Measurements from ENCODE around the gene STARD8.
"Not testable (repeated sequence)": the region's sequence is repeated elsewhere in the genome, so short reads cannot be mapped to it uniquely, and the experiment has no call there.

The STARD8 gene

DNA sequence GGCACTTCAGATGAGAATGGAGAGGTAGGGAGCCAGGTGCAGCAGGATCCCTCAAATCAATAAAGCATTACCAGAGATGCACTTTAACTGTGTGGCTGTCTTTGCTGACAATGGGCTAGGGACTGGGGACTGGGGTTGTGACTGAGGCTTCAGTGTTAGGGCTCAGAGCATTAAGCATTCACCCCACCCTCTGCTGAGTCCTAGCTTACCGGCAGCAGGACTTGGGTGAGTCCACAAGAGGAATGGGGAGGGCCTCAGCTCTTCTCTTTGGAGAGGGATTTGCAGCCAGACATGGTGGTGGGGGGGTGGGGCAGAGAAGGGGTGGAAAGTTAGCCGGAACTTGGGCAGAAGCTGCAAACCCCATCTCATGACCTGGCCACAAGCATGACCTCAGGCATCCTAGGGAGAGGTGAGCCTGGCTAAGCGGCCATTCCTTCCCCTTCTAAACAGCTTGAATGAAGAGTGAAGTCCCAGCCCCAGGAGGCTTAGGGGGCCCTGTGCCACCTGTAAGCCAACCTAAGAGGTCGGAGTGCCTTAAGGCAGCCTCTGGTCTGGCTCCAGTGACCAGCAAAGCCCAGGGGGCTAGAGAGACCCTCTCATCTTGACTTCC lies 78.4 kb downstream of the STARD8 start:
- H3K27ac Mint-ChIP-seq = no peak overlapping the region
- no peaks in the 10 kb centered on the region for H3K9me3 Mint-ChIP-seq
- H3K4me1 Mint-ChIP-seq (ENCODE audit: low read depth) = no peaks in the 10 kb centered on the region
- H3K27me3 Mint-ChIP-seq = no peaks in the 10 kb centered on the region
- no peaks in the 10 kb centered on the region for H3K36me3 Mint-ChIP-seq (ENCODE audit: low read depth)
- H3K4me3 Mint-ChIP-seq = no peak overlapping the region

DNA sequence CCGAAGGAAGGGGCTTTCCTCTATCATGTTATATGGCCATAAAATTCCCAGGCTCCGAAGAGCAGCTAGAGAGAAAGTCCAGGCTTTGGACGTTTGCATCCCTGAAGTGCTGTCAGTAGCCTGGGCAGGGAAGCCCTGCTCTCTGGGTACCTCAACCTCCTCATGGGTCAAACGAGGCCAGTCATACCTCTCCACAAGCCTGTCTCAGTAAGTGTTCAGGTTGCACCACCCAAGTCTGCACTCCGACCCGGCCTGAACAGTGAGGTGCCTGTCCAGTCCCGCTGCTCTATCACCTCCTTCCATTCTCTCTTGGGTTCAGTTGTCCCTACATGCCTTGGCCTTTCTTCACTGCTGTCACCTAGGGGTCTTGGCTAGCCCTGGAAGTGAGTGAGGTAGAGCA lies 78.9 kb downstream of the STARD8 start:
- Mint-ChIP-seq H3K27ac (no peak overlapping the region), H3K27me3 (no peaks in the 10 kb centered on the region), H3K36me3 (ENCODE audit: low read depth) (no peaks in the 10 kb centered on the region), H3K4me3 (no peak overlapping the region), H3K4me1 (ENCODE audit: low read depth) (no peaks in the 10 kb centered on the region), H3K9me3 (no peaks in the 10 kb centered on the region)

DNA sequence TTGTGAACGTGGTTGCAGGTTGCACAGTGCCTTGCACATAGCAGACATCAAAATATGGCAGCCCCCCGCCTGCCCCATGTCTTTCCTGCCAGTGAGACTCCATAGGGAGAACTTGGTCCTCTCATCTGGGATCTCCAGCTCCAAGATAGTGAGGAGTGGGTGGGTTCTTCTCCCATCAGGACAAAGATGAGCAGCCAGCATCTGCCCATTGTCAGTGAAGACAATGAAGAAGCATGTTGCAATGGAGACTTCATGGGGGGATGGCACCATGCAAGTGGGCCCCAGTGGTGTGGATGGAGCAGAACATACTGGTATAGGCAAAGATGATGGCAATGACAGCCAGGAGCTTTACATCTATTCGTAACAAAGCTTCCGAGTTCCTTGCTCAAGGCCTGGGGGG lies 80.2 kb downstream of the STARD8 start:
- no peaks in the 10 kb centered on the region for H3K36me3 Mint-ChIP-seq (ENCODE audit: low read depth)
- H3K4me3 Mint-ChIP-seq = no peak overlapping the region
- H3K27ac Mint-ChIP-seq = no peak overlapping the region
- no peaks in the 10 kb centered on the region for H3K9me3 Mint-ChIP-seq
- no peaks in the 10 kb centered on the region for H3K4me1 Mint-ChIP-seq (ENCODE audit: low read depth)
- H3K27me3 Mint-ChIP-seq = no peaks in the 10 kb centered on the region

DNA sequence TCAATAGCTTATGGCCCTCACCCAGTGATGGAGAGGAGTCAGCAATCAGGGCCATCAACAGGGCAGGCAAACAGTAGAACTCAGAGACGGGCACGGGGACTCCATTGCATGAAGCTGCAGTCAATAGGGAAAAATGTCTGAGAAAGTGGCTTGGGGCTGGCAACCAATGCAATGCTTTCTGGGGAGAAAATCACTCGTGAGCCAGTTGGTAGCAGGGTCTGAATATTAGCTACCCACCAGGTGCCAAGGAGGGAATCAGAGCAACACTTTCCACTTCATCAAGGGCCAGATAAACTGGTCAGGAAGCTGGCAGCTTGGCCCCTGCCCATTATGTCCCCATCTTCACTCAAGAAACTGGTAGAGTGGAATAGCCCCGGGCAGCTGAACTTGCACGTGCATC lies 80.7 kb downstream of the STARD8 start:
- no peaks in the 10 kb centered on the region for H3K27me3 Mint-ChIP-seq
- no peaks in the 10 kb centered on the region for H3K36me3 Mint-ChIP-seq (ENCODE audit: low read depth)
- H3K4me3 Mint-ChIP-seq = no peak overlapping the region
- H3K4me1 Mint-ChIP-seq (ENCODE audit: low read depth) = no peaks in the 10 kb centered on the region
- H3K9me3 Mint-ChIP-seq = no peaks in the 10 kb centered on the region
- no peak overlapping the region for H3K27ac Mint-ChIP-seq

DNA sequence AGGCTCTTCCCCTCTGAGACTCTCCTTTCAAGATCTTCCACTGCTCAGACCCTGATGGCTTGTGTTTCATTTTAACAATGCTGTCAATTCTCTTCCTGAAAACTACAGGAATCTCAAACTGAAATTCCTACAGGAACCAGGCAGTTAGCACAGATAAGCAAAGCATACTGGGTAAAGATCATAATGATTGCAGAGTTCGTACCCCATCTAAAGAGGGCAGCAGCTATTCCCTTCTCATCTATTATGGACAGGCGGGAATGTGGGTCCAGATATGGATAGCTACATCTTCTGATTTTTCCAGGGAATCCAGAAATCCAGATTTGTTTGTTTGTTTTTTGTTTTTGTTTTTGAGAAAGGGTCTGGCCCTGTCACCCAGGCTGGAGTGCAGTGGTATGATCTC lies 83.8 kb downstream of the STARD8 start:
- H3K4me3 Mint-ChIP-seq = no peak overlapping the region
- H3K36me3 Mint-ChIP-seq (ENCODE audit: low read depth) = no peaks in the 10 kb centered on the region
- H3K27me3 Mint-ChIP-seq = peaks cover 9% of the 10 kb centered on the region
- no peak overlapping the region for H3K27ac Mint-ChIP-seq
- no peaks in the 10 kb centered on the region for H3K4me1 Mint-ChIP-seq (ENCODE audit: low read depth)
- H3K9me3 Mint-ChIP-seq = no peaks in the 10 kb centered on the region

DNA sequence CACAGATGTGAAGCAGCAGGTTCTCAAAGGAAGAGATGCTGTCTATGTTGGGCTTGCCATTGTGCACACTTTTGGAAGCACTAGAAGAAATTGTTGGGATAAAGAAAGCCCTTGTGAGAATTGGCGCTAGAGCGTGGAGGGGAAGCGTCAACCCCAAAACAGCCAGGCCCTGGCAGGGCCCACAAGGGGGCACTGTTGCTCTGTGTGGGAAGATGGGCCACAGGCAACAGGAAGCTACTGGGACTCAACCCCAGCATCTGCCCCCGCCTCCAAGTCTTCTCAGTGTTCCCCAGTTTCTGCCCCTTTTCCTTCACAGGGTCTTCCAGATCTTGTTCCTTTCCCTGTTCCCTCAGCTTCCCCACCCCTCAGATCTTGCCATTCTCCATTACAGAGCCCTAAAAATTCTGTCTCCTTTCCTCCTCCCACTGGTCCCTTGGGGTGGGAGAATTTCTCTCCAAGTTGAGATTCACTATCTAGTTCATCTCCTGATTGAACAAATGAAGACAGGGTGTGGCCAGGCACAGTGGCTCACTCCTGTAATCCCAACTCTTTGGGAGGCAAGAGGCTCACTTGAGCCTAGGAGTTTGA lies 85.5 kb downstream of the STARD8 start:
- no peak overlapping the region for H3K27ac Mint-ChIP-seq
- no peaks in the 10 kb centered on the region for H3K9me3 Mint-ChIP-seq
- H3K36me3 Mint-ChIP-seq (ENCODE audit: low read depth) = no peaks in the 10 kb centered on the region
- no peaks in the 10 kb centered on the region for H3K4me1 Mint-ChIP-seq (ENCODE audit: low read depth)
- peaks cover 9% of the 10 kb centered on the region for H3K27me3 Mint-ChIP-seq
- no peak overlapping the region for H3K4me3 Mint-ChIP-seq

DNA sequence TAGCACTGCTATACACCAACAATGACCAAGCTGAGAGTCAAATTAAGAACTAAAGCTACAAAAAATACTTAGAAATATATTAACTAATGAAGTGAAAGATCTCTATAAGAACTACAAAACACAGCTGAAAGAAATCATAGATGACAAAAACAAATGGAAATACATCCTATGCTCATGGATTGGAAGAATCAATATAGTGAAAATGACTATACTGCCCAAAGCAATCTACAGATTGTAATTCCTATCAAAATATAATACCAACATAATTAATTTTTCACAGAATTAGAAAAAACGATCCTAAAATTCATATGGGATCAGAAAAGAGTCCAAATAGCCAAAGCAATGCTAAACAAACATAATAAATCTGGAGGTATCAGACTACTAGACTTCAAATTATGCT lies 87.8 kb downstream of the STARD8 start:
- Mint-ChIP-seq H3K27ac (no peak overlapping the region), H3K4me3 (no peak overlapping the region), H3K27me3 (peaks cover 9% of the 10 kb centered on the region), H3K9me3 (no peaks in the 10 kb centered on the region), H3K36me3 (ENCODE audit: low read depth) (no peaks in the 10 kb centered on the region), H3K4me1 (ENCODE audit: low read depth) (no peaks in the 10 kb centered on the region)

DNA sequence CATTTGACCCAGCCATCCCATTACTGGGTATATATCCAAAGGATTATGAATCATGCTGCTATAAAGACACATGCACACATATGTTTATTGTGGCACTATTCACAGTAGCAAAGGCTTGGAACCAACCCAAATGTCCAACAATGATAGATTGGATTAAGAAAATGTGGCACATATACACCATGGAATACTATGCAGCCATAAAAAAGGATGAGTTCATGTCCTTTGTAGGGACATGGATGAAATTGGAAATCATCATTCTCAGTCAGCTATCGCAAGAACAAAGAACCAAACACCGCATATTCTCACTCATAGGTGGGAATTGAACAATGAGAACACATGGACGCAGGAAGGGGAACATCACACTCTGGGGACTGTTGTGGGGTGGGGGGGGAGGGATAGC lies 94.4 kb downstream of the STARD8 start:
- not testable (repeated sequence) for H3K4me3 Mint-ChIP-seq; H3K27ac Mint-ChIP-seq; H3K4me1 Mint-ChIP-seq (ENCODE audit: low read depth); H3K36me3 Mint-ChIP-seq (ENCODE audit: low read depth); H3K27me3 Mint-ChIP-seq; H3K9me3 Mint-ChIP-seq

DNA sequence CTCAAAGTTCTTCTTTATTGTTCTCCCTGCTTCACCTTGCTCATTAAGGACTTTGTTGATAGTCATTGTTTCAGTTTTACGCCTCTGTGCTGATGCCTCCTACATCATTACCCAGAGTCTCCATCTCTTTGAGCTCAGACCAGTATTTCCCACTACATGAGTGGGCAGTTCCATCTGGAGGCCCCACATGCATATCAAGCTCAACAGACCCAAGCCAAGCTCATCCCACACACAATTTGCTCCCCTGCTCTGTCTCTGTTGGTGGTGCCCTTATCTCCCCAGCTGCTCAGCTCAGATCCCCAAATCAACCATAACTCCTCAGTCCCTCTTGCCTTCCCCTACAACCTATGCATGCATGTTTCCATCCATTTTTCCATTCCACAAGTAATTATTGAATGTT lies 96.3 kb downstream of the STARD8 start:
- no peaks in the 10 kb centered on the region for H3K27me3 Mint-ChIP-seq
- H3K27ac Mint-ChIP-seq = no peak overlapping the region
- no peaks in the 10 kb centered on the region for H3K4me1 Mint-ChIP-seq (ENCODE audit: low read depth)

DNA sequence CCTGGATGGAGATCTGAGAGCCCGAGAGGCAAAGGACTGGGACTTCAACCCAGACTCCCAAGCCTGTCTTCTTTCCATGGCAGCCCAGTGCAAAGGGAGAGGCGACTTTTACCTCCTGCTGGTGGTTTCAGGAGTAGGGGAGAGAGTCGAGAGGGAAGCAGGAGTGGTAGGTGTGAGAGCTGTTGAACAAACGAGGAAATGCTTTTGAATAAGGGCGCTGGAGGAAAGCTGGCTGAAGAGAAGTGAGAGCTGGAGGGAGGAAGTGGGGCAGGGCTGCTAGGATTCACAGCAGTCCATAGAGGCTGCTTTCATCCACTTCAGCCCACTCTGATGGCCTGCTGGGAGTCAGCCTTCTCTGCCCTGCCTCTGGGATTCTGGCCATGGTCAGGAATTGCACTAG lies 99.5 kb downstream of the STARD8 start:
- Mint-ChIP-seq H3K27me3 (no peaks in the 10 kb centered on the region), H3K4me1 (ENCODE audit: low read depth) (peaks cover 4% of the 10 kb centered on the region), H3K9me3 (no peaks in the 10 kb centered on the region), H3K36me3 (ENCODE audit: low read depth) (no peaks in the 10 kb centered on the region), H3K27ac (no peak overlapping the region), H3K4me3 (no peak overlapping the region)

More for the DNA sequence above, 96.3 kb downstream of the STARD8 start:
- Mint-ChIP-seq H3K9me3 (no peaks in the 10 kb centered on the region), H3K36me3 (ENCODE audit: low read depth) (no peaks in the 10 kb centered on the region), H3K4me3 (no peak overlapping the region)

DNA sequence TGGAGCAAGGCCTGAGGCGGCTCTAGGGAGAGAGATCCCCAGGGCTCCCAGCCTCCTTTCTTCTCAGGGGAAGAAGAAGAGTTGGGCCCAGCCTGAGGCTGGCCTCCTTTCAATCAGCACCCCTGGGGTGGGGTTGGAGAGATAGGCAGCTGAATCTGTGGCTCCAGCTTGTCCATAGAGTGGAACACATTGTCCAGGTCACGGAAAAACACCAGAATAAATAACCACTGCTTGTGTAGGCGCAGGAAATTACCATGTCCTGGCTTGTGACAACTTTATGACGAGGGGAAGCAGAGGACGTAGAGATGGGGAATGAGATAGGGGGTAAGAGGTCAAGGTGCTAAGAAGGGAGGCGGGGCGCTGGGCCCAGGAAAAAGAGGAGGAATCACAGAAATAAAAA lies 100.6 kb downstream of the STARD8 start:
- Mint-ChIP-seq H3K27me3 (no peaks in the 10 kb centered on the region), H3K4me3 (no peak overlapping the region), H3K9me3 (no peaks in the 10 kb centered on the region), H3K27ac (no peak overlapping the region), H3K36me3 (ENCODE audit: low read depth) (no peaks in the 10 kb centered on the region), H3K4me1 (ENCODE audit: low read depth) (peaks cover 4% of the 10 kb centered on the region)

DNA sequence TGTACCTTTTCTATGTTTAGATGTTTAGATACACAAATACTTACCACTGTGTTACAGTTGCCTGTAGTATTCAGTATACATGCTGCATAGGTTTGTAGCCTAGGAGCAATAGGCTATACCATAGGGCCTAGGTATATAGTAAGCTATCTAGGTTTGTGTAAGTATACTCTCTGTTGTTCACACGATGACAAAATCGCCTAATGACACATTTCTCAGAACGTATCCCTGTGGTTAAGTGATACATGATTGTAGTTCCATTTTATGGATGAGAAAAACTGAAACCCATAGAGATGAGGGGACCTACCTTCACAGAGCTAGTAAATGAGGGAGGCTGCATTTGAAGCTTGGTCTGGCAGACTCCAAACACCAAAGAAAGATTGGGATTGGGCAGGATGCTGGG lies 102.0 kb downstream of the STARD8 start:
- H3K27ac Mint-ChIP-seq = no peak overlapping the region
- no peak overlapping the region for H3K4me3 Mint-ChIP-seq
- H3K9me3 Mint-ChIP-seq = no peaks in the 10 kb centered on the region
- H3K4me1 Mint-ChIP-seq (ENCODE audit: low read depth) = peaks cover 4% of the 10 kb centered on the region
- H3K27me3 Mint-ChIP-seq = no peaks in the 10 kb centered on the region
- no peaks in the 10 kb centered on the region for H3K36me3 Mint-ChIP-seq (ENCODE audit: low read depth)

DNA sequence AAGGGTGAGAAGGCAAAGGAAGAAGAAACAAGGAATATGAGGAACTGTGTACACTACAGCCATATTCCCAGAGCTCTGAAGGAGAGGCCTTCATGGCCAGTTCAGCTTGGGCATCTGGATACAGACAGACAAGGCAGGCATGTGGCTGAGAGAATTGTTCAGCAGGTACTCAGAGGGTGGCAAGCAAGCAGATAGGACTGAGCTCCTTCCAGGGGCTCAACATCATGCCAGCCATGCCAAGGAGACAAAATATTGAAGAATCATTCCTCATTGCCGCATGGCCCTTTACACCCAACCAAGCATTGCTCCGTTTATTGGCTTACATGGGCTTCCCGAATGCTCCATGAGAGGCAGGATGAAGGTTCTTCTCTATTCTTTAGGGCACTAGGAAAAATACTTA lies 102.8 kb downstream of the STARD8 start:
- Mint-ChIP-seq H3K4me3 (no peak overlapping the region), H3K27me3 (no peaks in the 10 kb centered on the region), H3K9me3 (no peaks in the 10 kb centered on the region), H3K27ac (no peak overlapping the region), H3K4me1 (ENCODE audit: low read depth) (peaks cover 4% of the 10 kb centered on the region), H3K36me3 (ENCODE audit: low read depth) (no peaks in the 10 kb centered on the region)

DNA sequence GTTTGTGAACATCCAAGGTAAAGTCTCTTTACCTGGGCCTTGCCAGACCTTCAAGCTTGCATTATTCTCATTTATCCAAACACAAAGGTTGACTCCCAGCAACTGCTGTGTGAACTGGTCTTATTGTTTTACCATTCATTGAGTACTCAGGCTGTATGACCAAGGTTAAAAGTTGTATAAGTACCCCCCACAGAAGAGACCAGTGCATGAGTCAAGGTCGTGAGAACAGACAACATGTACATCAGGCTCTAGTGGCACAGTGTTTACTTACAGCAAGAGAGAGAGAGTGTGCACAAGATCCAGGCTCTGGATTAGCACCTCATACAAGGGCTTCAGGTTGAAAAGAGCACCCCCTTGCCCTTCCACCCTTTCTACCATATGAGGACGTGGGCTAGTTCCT lies 103.9 kb downstream of the STARD8 start:
- H3K27me3 Mint-ChIP-seq = no peaks in the 10 kb centered on the region
- no peaks in the 10 kb centered on the region for H3K36me3 Mint-ChIP-seq (ENCODE audit: low read depth)
- H3K4me1 Mint-ChIP-seq (ENCODE audit: low read depth) = peaks cover 4% of the 10 kb centered on the region
- no peaks in the 10 kb centered on the region for H3K9me3 Mint-ChIP-seq
- no peak overlapping the region for H3K27ac Mint-ChIP-seq
- H3K4me3 Mint-ChIP-seq = no peak overlapping the region

DNA sequence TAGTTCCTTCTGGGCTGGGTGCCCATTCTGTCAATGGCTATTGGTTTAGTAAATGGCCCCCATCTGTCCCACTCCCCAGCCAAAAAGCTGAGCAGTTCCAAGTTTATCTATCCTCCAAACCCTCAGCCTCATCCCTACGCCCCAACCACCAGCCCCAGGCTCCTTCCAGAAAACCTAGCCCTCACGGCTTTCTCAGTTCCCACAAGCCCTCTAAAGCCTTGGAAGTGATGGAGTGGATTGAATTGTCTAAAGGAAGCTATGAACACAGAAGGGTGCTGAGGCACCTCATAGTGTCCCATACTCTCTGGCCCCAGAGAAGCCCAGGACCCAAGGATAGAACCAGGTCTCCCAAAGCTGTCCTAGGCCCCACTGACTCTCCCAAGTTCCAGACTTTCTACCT lies 105.8 kb downstream of the STARD8 start:
- Mint-ChIP-seq H3K27ac (no peak overlapping the region), H3K36me3 (ENCODE audit: low read depth) (no peaks in the 10 kb centered on the region), H3K4me3 (no peak overlapping the region), H3K4me1 (ENCODE audit: low read depth) (peaks cover 4% of the 10 kb centered on the region), H3K27me3 (no peaks in the 10 kb centered on the region), H3K9me3 (no peaks in the 10 kb centered on the region)

DNA sequence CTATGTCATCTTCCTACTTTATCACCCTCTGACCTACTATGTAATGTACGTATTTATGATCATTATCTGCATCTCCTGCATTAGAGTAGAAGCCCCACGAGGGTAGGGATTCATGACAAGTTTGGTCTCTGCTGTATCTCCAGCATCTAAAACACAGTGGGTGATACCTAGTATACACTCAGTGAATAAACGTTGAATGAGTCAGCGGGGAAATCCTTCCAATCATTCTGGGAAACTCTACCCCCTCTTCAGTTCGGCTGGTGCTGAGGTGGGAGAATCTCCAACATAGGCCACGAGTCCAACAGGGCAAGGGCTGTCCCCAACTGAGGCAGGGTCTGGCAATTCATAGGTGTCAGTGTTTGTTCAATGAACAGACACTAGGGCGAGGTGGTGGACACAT lies 106.9 kb downstream of the STARD8 start:
- H3K4me1 Mint-ChIP-seq (ENCODE audit: low read depth) = peaks cover 4% of the 10 kb centered on the region
- H3K27me3 Mint-ChIP-seq = no peaks in the 10 kb centered on the region
- H3K27ac Mint-ChIP-seq = no peak overlapping the region
- no peak overlapping the region for H3K4me3 Mint-ChIP-seq
- no peaks in the 10 kb centered on the region for H3K9me3 Mint-ChIP-seq
- no peaks in the 10 kb centered on the region for H3K36me3 Mint-ChIP-seq (ENCODE audit: low read depth)
